ENCODE results near the gene PSMD9.
"Not testable (repeated sequence)": the region's sequence is repeated elsewhere in the genome, so short reads cannot be mapped to it uniquely, and the experiment has no call there.

The PSMD9 gene

DNA sequence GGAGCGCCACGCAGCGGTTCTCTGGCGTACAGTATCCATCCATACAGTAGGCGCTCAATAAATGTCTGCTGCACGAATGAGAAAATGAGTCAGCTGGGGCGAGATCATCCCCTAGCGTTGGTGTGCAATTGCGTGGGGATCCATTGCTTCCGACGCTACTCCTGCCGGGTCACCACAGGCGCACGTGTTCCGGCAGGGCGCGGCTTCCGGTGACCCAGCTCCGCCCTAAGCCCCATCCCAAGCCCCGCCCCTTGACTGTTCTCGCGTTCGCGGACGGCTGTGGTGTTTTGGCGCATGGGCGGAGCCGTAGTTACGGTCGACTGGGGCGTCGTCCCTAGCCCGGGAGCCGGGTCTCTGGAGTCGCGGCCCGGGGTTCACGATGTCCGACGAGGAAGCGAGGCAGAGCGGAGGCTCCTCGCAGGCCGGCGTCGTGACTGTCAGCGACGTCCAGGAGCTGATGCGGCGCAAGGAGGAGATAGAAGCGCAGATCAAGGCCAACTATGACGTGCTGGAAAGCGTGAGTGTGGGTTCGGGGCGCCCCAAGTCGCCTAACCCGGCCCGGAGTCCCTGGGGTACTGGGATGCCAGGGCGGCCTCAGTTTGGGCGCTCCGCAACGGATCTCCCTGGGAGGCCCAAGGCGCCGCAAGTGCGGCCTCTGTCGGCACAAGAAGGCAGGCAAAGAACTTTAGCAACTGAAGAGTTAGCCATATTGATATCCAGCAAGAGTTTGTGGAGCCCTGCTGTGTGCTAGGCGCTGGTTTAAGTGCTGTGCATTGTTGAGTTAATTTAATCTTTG, at the start of gene PSMD9:
TSS of gene PSMD9 (plus strand) at position 313 of the 796 bp plus-strand sequence. CDS start at position 380, 67 bp downstream.
- H3K4me3 ChIP-seq (ENCODE audit: low read length), result peak within 1 kb of the TSS; percentile 74

GRCh38 chr12:121839106-121839992, 49.2 kb upstream of the PSMD9 start:
- H3K9ac ChIP-seq (ENCODE audit: low read length), result peak overlapping the region; percentile 49
- peak overlapping the region; percentile 78 for H3K4me3 ChIP-seq (ENCODE audit: low read length)
- no peak overlapping the region for H3K27ac ChIP-seq (ENCODE audit: low read length)
- H3K27me3 ChIP-seq (ENCODE audit: control insufficient read depth, insufficient read depth, low read length), result no peaks in the 10 kb centered on the region
- H3K9me3 ChIP-seq (ENCODE audit: control insufficient read depth, low read depth, low read length), result no peaks in the 10 kb centered on the region
- no peaks in the 10 kb centered on the region for H3K36me3 ChIP-seq (ENCODE audit: control insufficient read depth, low read depth, low read length)
- H3K4me1 ChIP-seq (ENCODE audit: control insufficient read depth, low read depth, low read length), result no peaks in the 10 kb centered on the region

More for the DNA sequence above, at the start of gene PSMD9:
- Histone ChIP-seq H3K4me1 (ENCODE audit: control insufficient read depth, low read depth, low read length) (no peaks in the 10 kb centered on the region), H3K36me3 (ENCODE audit: control insufficient read depth, low read depth, low read length) (no peaks in the 10 kb centered on the region), H3K27me3 (ENCODE audit: control insufficient read depth, insufficient read depth, low read length) (peaks cover 10% of the 10 kb centered on the region), H3K27ac (ENCODE audit: low read length) (no peak within 1 kb of the TSS), H3K9ac (ENCODE audit: low read length) (peak within 1 kb of the TSS; percentile 45), H3K9me3 (ENCODE audit: control insufficient read depth, low read depth, low read length) (no peaks in the 10 kb centered on the region)

- no peaks in the 10 kb centered on the region for H3K27me3 ChIP-seq (ENCODE audit: control insufficient read depth, insufficient read depth, low read length)
- peak overlapping the region; percentile 49 for H3K9ac ChIP-seq (ENCODE audit: low read length)
- peak overlapping the region; percentile 78 for H3K4me3 ChIP-seq (ENCODE audit: low read length)
- H3K36me3 ChIP-seq (ENCODE audit: control insufficient read depth, low read depth, low read length), result no peaks in the 10 kb centered on the region
- no peaks in the 10 kb centered on the region for H3K9me3 ChIP-seq (ENCODE audit: control insufficient read depth, low read depth, low read length)
- no peaks in the 10 kb centered on the region for H3K4me1 ChIP-seq (ENCODE audit: control insufficient read depth, low read depth, low read length)
- no peak overlapping the region for H3K27ac ChIP-seq (ENCODE audit: low read length)
Observed at GRCh38 chr12:121839993-121840761, 48.4 kb upstream of the PSMD9 start.

DNA sequence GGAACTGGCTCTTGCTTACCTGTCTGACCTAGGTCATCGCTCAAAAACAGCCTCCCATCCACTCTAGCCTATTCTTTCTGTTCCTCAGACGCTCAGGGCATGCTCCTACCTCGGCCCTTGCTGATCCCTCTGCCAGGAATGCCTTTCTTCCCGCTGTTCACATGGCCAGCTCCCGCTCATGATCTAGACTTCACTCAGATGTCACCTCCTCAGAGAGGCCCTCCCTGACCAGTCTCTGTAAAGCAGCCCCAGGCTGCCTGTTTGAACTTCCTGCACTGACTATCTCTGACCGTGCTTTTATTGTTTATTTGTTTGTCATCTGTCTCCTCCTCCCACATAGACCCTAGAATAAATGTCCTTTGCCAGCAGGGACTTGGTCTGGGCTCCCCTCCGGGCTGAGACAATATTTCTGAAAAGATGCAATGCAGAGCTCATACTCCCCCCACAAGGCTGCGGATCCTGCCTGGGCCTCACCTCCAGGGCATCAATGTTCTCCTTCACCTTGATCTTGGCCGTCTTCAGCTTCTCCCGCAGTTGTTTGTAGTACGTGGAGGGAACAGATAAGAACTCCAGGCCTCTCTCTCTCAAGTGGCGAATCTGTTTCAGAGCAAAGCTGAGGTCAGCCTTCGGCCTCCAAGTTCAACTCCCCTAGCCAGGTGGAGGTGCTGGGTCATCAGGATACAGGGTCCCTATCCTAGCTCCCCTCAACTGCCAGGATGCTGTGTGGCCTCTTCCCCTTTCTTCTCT, 45.2 kb upstream of the PSMD9 start:
- Histone ChIP-seq H3K9ac (ENCODE audit: low read length) (no peak overlapping the region), H3K27ac (ENCODE audit: low read length) (no peak overlapping the region)

GRCh38 chr12:121845701-121846100, 42.9 kb upstream of the PSMD9 start:
- H3K9ac ChIP-seq (ENCODE audit: low read length), result no peak overlapping the region

More for the DNA sequence above, 45.2 kb upstream of the PSMD9 start:
- Histone ChIP-seq H3K36me3 (ENCODE audit: control insufficient read depth, low read depth, low read length) (no peaks in the 10 kb centered on the region), H3K4me1 (ENCODE audit: control insufficient read depth, low read depth, low read length) (no peaks in the 10 kb centered on the region), H3K27me3 (ENCODE audit: control insufficient read depth, insufficient read depth, low read length) (no peaks in the 10 kb centered on the region), H3K4me3 (ENCODE audit: low read length) (no peak overlapping the region), H3K9me3 (ENCODE audit: control insufficient read depth, low read depth, low read length) (no peaks in the 10 kb centered on the region)

DNA sequence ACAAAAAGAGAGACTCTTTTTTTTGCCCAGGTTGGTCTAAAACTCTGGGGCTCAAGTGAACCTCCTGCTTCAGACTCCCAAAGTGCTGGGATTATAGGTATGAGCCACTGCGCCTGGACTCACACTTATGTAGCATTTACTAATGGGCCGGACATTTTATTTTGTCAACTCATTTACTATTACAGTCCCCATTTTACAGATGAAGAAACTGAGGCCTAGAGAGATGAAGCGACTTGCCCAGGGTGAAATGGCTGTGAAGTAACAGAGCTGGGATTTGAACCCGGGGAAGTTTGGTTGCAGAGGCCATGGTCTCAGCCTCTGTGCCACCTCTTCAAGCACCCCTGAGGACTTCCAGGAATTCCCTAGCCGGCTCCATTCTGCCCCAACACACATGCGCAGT, 39.4 kb upstream of the PSMD9 start:
- no peak overlapping the region for H3K27ac ChIP-seq (ENCODE audit: low read length)
- no peaks in the 10 kb centered on the region for H3K36me3 ChIP-seq (ENCODE audit: control insufficient read depth, low read depth, low read length)
- no peaks in the 10 kb centered on the region for H3K4me1 ChIP-seq (ENCODE audit: control insufficient read depth, low read depth, low read length)
- no peaks in the 10 kb centered on the region for H3K27me3 ChIP-seq (ENCODE audit: control insufficient read depth, insufficient read depth, low read length)
- no peaks in the 10 kb centered on the region for H3K9me3 ChIP-seq (ENCODE audit: control insufficient read depth, low read depth, low read length)
- H3K9ac ChIP-seq (ENCODE audit: low read length), result no peak overlapping the region
- no peak overlapping the region for H3K4me3 ChIP-seq (ENCODE audit: low read length)

More at GRCh38 chr12:121845701-121846100, 42.9 kb upstream of the PSMD9 start:
- Histone ChIP-seq H3K4me3 (ENCODE audit: low read length) (no peak overlapping the region), H3K27ac (ENCODE audit: low read length) (no peak overlapping the region), H3K4me1 (ENCODE audit: control insufficient read depth, low read depth, low read length) (no peaks in the 10 kb centered on the region), H3K36me3 (ENCODE audit: control insufficient read depth, low read depth, low read length) (no peaks in the 10 kb centered on the region), H3K9me3 (ENCODE audit: control insufficient read depth, low read depth, low read length) (no peaks in the 10 kb centered on the region), H3K27me3 (ENCODE audit: control insufficient read depth, insufficient read depth, low read length) (no peaks in the 10 kb centered on the region)

GRCh38 chr12:121849665-121850064, 38.9 kb upstream of the PSMD9 start:
- no peak overlapping the region for H3K27ac ChIP-seq (ENCODE audit: low read length)
- no peak overlapping the region for H3K9ac ChIP-seq (ENCODE audit: low read length)
- no peaks in the 10 kb centered on the region for H3K9me3 ChIP-seq (ENCODE audit: control insufficient read depth, low read depth, low read length)
- no peaks in the 10 kb centered on the region for H3K36me3 ChIP-seq (ENCODE audit: control insufficient read depth, low read depth, low read length)
- H3K27me3 ChIP-seq (ENCODE audit: control insufficient read depth, insufficient read depth, low read length), result no peaks in the 10 kb centered on the region
- H3K4me3 ChIP-seq (ENCODE audit: low read length), result no peak overlapping the region
- no peaks in the 10 kb centered on the region for H3K4me1 ChIP-seq (ENCODE audit: control insufficient read depth, low read depth, low read length)

- not testable (repeated sequence) for H3K27ac ChIP-seq (ENCODE audit: low read length); H3K4me3 ChIP-seq (ENCODE audit: low read length); H3K9me3 ChIP-seq (ENCODE audit: control insufficient read depth, low read depth, low read length); H3K4me1 ChIP-seq (ENCODE audit: control insufficient read depth, low read depth, low read length); H3K9ac ChIP-seq (ENCODE audit: low read length); H3K27me3 ChIP-seq (ENCODE audit: control insufficient read depth, insufficient read depth, low read length); H3K36me3 ChIP-seq (ENCODE audit: control insufficient read depth, low read depth, low read length)
Observed at GRCh38 chr12:121852392-121852791, 36.2 kb upstream of the PSMD9 start.

DNA sequence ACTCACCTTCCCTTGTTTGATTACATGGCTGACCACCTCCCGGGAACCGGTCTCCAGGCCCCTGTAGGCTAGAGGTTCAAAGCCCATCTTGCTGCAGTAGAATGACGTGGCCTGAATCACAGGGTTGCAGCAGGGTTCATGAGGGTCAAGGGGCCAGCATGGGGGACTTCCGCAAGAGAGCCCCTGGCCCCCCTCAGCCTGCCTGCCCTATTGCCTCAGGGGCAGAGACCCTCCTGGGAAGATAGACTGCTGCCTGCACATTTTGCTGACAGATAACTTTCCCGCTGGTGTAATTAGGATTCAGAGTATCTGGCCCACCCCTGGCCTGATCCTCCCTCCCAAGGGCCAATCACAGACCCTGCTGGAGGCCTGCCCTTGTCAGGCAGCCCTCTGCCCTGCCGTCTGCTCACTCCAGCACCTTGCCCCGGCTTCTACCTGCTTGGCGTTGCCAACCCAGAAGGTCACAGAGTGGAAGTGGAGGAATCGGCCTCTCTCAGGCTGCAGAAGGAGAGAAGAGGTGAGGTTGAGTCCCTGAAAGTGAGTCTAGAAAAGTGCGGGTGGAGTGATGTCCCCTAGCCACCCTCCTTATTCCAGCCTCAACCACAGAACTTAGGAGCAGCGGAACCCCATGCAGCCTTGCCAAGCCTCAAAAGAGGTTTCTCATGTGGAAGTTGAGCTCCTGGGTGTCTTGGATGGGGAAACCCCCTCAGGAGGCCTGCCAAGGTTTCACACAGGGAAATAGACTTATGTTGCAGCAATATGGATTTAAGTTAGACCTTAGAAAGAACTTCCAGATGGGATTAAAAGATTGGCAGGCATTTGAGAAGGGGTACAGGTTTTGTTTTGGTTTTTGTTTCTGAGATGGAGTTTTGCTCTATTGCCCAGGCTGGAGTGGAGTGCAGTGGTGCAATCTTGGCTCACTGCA, 31.0 kb upstream of the PSMD9 start:
- no peak overlapping the region for H3K4me3 ChIP-seq (ENCODE audit: low read length)
- no peaks in the 10 kb centered on the region for H3K9me3 ChIP-seq (ENCODE audit: control insufficient read depth, low read depth, low read length)
- H3K9ac ChIP-seq (ENCODE audit: low read length), result no peak overlapping the region
- H3K4me1 ChIP-seq (ENCODE audit: control insufficient read depth, low read depth, low read length), result peaks cover 7% of the 10 kb centered on the region
- no peaks in the 10 kb centered on the region for H3K36me3 ChIP-seq (ENCODE audit: control insufficient read depth, low read depth, low read length)
- no peak overlapping the region for H3K27ac ChIP-seq (ENCODE audit: low read length)
- H3K27me3 ChIP-seq (ENCODE audit: control insufficient read depth, insufficient read depth, low read length), result no peaks in the 10 kb centered on the region

- no peaks in the 10 kb centered on the region for H3K9me3 ChIP-seq (ENCODE audit: control insufficient read depth, low read depth, low read length)
- H3K27me3 ChIP-seq (ENCODE audit: control insufficient read depth, insufficient read depth, low read length), result no peaks in the 10 kb centered on the region
- H3K4me3 ChIP-seq (ENCODE audit: low read length), result no peak overlapping the region
- H3K4me1 ChIP-seq (ENCODE audit: control insufficient read depth, low read depth, low read length), result peaks cover 7% of the 10 kb centered on the region
- H3K9ac ChIP-seq (ENCODE audit: low read length), result no peak overlapping the region
- H3K36me3 ChIP-seq (ENCODE audit: control insufficient read depth, low read depth, low read length), result no peaks in the 10 kb centered on the region
- no peak overlapping the region for H3K27ac ChIP-seq (ENCODE audit: low read length)
Observed at GRCh38 chr12:121858318-121858661, 30.3 kb upstream of the PSMD9 start.

Measured in iPS-18a (cell line).